ENCODE results near the gene PRPS1L1. TPM values are rescaled to one million over a fixed set of nuclear protein-coding genes. Genes with fewer than 3 reads are reported as not detected.

PRPS1L1 gene
- total and polyA plus RNA-seq, 2 experiments from 2014 or later, result not detected

DNA sequence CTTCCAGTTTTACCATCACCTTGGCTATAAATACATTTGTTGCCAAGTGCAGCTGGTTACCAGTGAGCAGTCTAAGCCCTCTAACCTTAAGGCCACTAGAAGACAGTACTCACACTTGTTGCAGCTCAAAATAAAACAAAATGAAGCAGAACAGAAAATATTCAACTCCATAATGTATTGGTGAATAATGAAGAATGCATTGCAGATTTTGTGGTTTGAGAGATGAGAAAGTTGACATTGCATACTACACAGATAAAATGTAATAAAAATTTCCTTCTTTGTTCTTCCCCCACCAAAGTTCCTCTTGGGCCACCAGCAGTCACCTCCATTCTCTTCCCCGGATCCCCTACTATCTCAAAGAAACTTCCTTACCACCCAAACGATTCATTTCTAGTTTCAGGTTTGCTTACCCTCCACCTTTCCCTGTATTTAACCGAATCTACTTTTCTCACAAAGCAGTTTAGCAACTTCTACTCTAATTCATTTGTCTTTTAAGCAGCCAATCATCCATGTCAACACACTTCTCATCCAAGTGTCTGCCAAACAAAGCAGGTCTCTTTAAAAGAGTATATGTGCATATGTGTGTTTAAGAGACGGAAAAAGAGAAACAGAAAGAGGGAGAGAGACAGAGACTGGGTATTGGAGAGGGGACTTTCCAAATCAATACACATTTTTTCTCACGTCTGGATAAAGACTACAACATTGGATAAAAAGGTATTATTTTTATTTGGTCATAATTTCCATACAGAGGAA, 35.7 kb upstream of the PRPS1L1 start:
- Histone ChIP-seq H3F3A (ENCODE audit: insufficient read depth) (no peaks in the 10 kb centered on the region), H3K9me2 (ENCODE audit: insufficient read depth) (no peaks in the 10 kb centered on the region)
- whole genome bisulfite sequencing, 2 experiments (ENCODE audit: low coverage in 1 of 2, low lambda C conversion rate in 2 of 2, missing lambda C conversion rate in 2 of 2), result 40 to 42% methylated on average over 5 of the region's 5 CpGs

DNA sequence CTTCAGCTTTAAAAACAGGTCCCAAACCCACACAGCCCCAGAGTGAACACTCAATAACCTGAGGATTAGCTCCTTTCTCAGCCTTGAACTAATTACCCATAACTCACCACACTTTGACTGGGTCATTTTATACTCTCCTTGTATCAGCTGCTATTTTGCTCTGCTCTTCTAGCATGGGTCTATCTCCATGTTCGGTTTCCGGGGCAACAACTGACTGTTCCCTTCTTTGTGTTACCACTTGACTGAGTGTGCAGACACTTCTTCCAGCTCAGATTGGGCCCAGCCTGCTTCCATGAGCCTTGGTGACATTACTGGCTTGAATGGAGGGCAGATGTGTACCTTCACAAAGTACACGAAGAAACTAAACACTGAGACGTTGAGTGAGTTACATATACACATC, 31.5 kb upstream of the PRPS1L1 start:
- Histone ChIP-seq H3K4me2 (ENCODE audit: unreplicated experiment) (no peak overlapping the region), H3K4me1 (ENCODE audit: insufficient read depth) (no peaks in the 10 kb centered on the region), H3K4me3 (no peak overlapping the region), H4K20me1 (ENCODE audit: insufficient read depth) (no peaks in the 10 kb centered on the region), H3K27ac (no peak overlapping the region), H3K79me2 (ENCODE audit: insufficient read depth) (no peaks in the 10 kb centered on the region), H2AFZ (no peak overlapping the region), H3K9ac (no peak overlapping the region), H3K9me2 (ENCODE audit: insufficient read depth) (no peaks in the 10 kb centered on the region), H3K9me3 (ENCODE audit: low read depth) (no peaks in the 10 kb centered on the region), H3F3A (ENCODE audit: insufficient read depth) (no peaks in the 10 kb centered on the region), H3K27me3 (replicated peaks; ENCODE audit: insufficient read depth) (no peaks in the 10 kb centered on the region; the same call in 1 of the 2 replicates), H3K36me3 (ENCODE audit: low read depth) (no peaks in the 10 kb centered on the region)
- DNase-seq, result no peak
- TF ChIP-seq EZH2 (IDR thresholded peaks at IDR 0.05; ENCODE audit: insufficient read depth, poor library complexity, severe bottlenecking) (no peak), EZH2phosphoT487 (IDR thresholded peaks at IDR 0.05; ENCODE audit: insufficient read depth, low read depth) (no peak)
- WGBS, 2 experiments (ENCODE audit: low coverage in 1 of 2, low lambda C conversion rate in 2 of 2, missing lambda C conversion rate in 2 of 2), result 81 to 82% methylated on average over 4 of the region's 4 CpGs
- in situ Hi-C loops (cut with MboI), result no loop called here

More for the DNA sequence above, 35.7 kb upstream of the PRPS1L1 start:
- no peak overlapping the region for H2AFZ ChIP-seq
- TF ChIP-seq EZH2phosphoT487 (IDR thresholded peaks at IDR 0.05; ENCODE audit: insufficient read depth, low read depth) (no peak), EZH2 (IDR thresholded peaks at IDR 0.05; ENCODE audit: insufficient read depth, poor library complexity, severe bottlenecking) (no peak)
- H3K4me2 ChIP-seq (ENCODE audit: unreplicated experiment), result no peak overlapping the region
- H3K9ac ChIP-seq, result no peak overlapping the region
- no peaks in the 10 kb centered on the region for H3K36me3 ChIP-seq (ENCODE audit: low read depth)
- no peak overlapping the region for H3K27ac ChIP-seq
- no peaks in the 10 kb centered on the region for H3K79me2 ChIP-seq (ENCODE audit: insufficient read depth)
- H4K20me1 ChIP-seq (ENCODE audit: insufficient read depth), result no peaks in the 10 kb centered on the region
- DNase-seq, result no peak
- H3K4me3 ChIP-seq, result no peak overlapping the region
- in situ Hi-C loops (cut with MboI), result no loop called here
- no peaks in the 10 kb centered on the region for H3K9me3 ChIP-seq (ENCODE audit: low read depth)
- H3K4me1 ChIP-seq (ENCODE audit: insufficient read depth), result no peaks in the 10 kb centered on the region
- no peaks in the 10 kb centered on the region for H3K27me3 ChIP-seq (replicated peaks; ENCODE audit: insufficient read depth)

DNA sequence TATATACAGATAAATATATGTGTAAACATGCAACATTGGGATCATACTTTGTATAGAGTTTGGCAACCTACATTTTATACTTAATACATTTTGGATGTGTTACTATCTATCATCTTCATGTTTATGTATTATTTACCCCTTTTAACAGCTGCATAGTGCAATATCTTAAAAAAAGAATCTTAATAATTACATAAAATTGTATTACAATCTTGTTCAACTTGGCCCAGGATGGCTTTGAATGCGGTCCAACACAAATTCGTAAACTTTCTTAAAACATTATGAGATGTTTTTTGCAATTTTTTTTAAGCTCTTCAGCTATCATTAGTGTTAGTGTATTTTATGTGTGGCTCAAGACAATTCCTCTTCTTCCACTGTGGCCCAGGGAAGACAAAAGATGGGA, 26.3 kb upstream of the PRPS1L1 start:
- Histone ChIP-seq H3K27me3 (replicated peaks; ENCODE audit: insufficient read depth) (no peaks in the 10 kb centered on the region; the same call in 1 of the 2 replicates), H4K20me1 (ENCODE audit: insufficient read depth) (no peaks in the 10 kb centered on the region), H2AFZ (no peak overlapping the region), H3F3A (ENCODE audit: insufficient read depth) (no peaks in the 10 kb centered on the region), H3K9ac (no peak overlapping the region), H3K4me2 (ENCODE audit: unreplicated experiment) (no peak overlapping the region), H3K4me3 (no peak overlapping the region), H3K79me2 (ENCODE audit: insufficient read depth) (no peaks in the 10 kb centered on the region), H3K27ac (no peak overlapping the region), H3K4me1 (ENCODE audit: insufficient read depth) (no peaks in the 10 kb centered on the region), H3K9me3 (ENCODE audit: low read depth) (no peaks in the 10 kb centered on the region), H3K9me2 (ENCODE audit: insufficient read depth) (no peaks in the 10 kb centered on the region), H3K36me3 (ENCODE audit: low read depth) (no peaks in the 10 kb centered on the region)
- in situ Hi-C loops (cut with MboI), result no loop called here
- 77 to 85% methylated on average over 2 of the region's 2 CpGs for WGBS, 2 experiments (ENCODE audit: low coverage in 1 of 2, low lambda C conversion rate in 2 of 2, missing lambda C conversion rate in 2 of 2)
- TF ChIP-seq EZH2phosphoT487 (IDR thresholded peaks at IDR 0.05; ENCODE audit: insufficient read depth, low read depth), result no peak
- no peak for TF ChIP-seq EZH2 (IDR thresholded peaks at IDR 0.05; ENCODE audit: insufficient read depth, poor library complexity, severe bottlenecking)
- no peak for DNase-seq

DNA sequence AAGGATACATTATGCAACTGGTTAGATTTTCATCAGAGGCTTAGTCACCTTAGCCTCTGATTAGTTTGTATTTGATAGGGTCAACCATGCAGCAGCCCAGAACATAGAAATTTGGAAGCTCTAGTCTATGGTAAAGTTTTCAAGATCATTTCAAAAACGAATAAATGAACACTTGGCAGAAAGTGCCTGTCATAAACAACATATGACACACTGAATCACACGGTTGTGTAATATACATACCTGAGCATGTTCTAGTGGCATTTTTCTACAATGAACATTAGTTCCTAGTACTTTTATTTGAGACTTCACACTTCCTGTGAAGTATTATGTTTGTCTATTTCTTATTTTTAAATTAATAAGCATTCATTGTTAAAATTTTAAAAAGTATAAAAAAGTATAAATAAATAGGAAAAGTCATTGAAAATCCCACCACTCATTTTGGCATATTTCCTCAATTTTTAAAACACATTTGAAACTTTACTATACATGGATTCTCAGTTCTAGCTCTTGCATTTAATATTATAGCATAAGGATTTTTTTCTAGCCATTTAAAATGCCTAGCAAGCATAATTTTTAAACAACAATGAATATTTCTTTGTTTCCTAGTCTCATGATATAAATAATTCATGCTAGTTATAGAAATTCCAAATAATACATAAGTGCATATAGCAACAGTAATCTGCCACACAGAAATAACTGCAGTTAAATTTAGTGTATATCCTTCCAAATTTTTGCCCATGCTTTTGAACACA, 25.7 kb upstream of the PRPS1L1 start:
- in situ Hi-C loops (cut with MboI), result no loop called here
- H3K27ac ChIP-seq, result no peak overlapping the region
- no peaks in the 10 kb centered on the region for H3F3A ChIP-seq (ENCODE audit: insufficient read depth)
- H4K20me1 ChIP-seq (ENCODE audit: insufficient read depth), result no peaks in the 10 kb centered on the region
- H3K79me2 ChIP-seq (ENCODE audit: insufficient read depth), result no peaks in the 10 kb centered on the region
- H3K9me2 ChIP-seq (ENCODE audit: insufficient read depth), result no peaks in the 10 kb centered on the region
- no peaks in the 10 kb centered on the region for H3K4me1 ChIP-seq (ENCODE audit: insufficient read depth)
- H3K9me3 ChIP-seq (ENCODE audit: low read depth), result no peaks in the 10 kb centered on the region
- no peaks in the 10 kb centered on the region for H3K36me3 ChIP-seq (ENCODE audit: low read depth)
- peak; percentile 8 for DNase-seq
- 28 to 29% methylated on average over 2 of the region's 2 CpGs for WGBS, 2 experiments (ENCODE audit: low coverage in 1 of 2, low lambda C conversion rate in 2 of 2, missing lambda C conversion rate in 2 of 2)
- no peak overlapping the region for H3K9ac ChIP-seq
- H3K27me3 ChIP-seq (replicated peaks; ENCODE audit: insufficient read depth), result no peaks in the 10 kb centered on the region; the same call in none of the 2 replicates
- no peak for TF ChIP-seq EZH2phosphoT487 (IDR thresholded peaks at IDR 0.05; ENCODE audit: insufficient read depth, low read depth)
- no peak for TF ChIP-seq EZH2 (IDR thresholded peaks at IDR 0.05; ENCODE audit: insufficient read depth, poor library complexity, severe bottlenecking)
- no peak overlapping the region for H2AFZ ChIP-seq
- no peak overlapping the region for H3K4me2 ChIP-seq (ENCODE audit: unreplicated experiment)
- H3K4me3 ChIP-seq, result no peak overlapping the region

Data from GM23248 (cell line).